ENCODE results near the gene MEGF11.

The MEGF11 gene

GRCh38 chr15:66161108-66161507 lies 92.4 kb downstream of the MEGF11 start (continued):
- no peak for TF ChIP-seq TSHZ1 (tag by site-specific recombination; IDR thresholded peaks at IDR 0.05; ENCODE audit: borderline replicate concordance)
- peak; percentile 30; the same call in 1 of the 2 replicates for TF ChIP-seq PRDM10 (tag by site-specific recombination; IDR thresholded peaks at IDR 0.05)
- no peak for TF ChIP-seq ZNF280C (tag by site-specific recombination; IDR thresholded peaks at IDR 0.05)
- TF ChIP-seq ZFHX2 (tag by site-specific recombination; conservative IDR thresholded peaks at IDR 0.05): peak; percentile 41; the same call in 1 of the 2 replicates
- TF ChIP-seq HOXA7 (CRISPR knock-in tag; IDR thresholded peaks at IDR 0.05; ENCODE audit: borderline replicate concordance): no peak
- no peak for TF ChIP-seq RBAK (tag by site-specific recombination; IDR thresholded peaks at IDR 0.05)
- no peak for TF ChIP-seq ZNF223 (tag by site-specific recombination; IDR thresholded peaks at IDR 0.05)
- no peak for TF ChIP-seq ZBTB6 (tag by site-specific recombination; IDR thresholded peaks at IDR 0.05)

GRCh38 chr15:66157507-66157906 lies 96.0 kb downstream of the MEGF11 start:
- Histone ChIP-seq H3K9me3 (ENCODE audit: control insufficient read depth, insufficient read depth, low read depth, low read length) (no peaks in the 10 kb centered on the region), H3K4me1 (ENCODE audit: control insufficient read depth, insufficient read depth, low read length) (peaks cover 16% of the 10 kb centered on the region), H3K36me3 (ENCODE audit: control insufficient read depth in 2 of 2, insufficient read depth in 1 of 2, low read length in 2 of 2) (no peaks in the 10 kb centered on the region), H3K4me3 (ENCODE audit: low read depth, low read length) (no peak overlapping the region), H3K27ac (ENCODE audit: extremely low read depth, low read depth, low read length) (no peak overlapping the region)
- ChIA-PET CTCF (no interaction called here), POLR2A (interaction anchor here (0.5 kb wide), 1 partner anchor 197 kb away, joined by 9 read pairs; no protein-coding TSS in a partner anchor)
- TF ChIP-seq ZNF292 (tag by site-specific recombination; IDR thresholded peaks at IDR 0.05; ENCODE audit: borderline replicate concordance, low read depth): no peak
- TF ChIP-seq ZIC2 (tag by site-specific recombination; IDR thresholded peaks at IDR 0.05): no peak
- no peak for TF ChIP-seq KLF17 (tag by site-specific recombination; IDR thresholded peaks at IDR 0.05)
- no peak for TF ChIP-seq REPIN1 (tag by site-specific recombination; IDR thresholded peaks at IDR 0.05; ENCODE audit: low read depth)
- no peak for TF ChIP-seq ZNF660 (tag by site-specific recombination; IDR thresholded peaks at IDR 0.05)
- TF ChIP-seq ZNF664 (tag by site-specific recombination; IDR thresholded peaks at IDR 0.05): no peak
- no peak for TF ChIP-seq ZNF404 (tag by site-specific recombination; IDR thresholded peaks at IDR 0.05)
